K562 (cell line): ENCODE measurements around the gene CPN2. TPM values are rescaled to one million over a fixed set of nuclear protein-coding genes. Genes with fewer than 3 reads are reported as not detected.
A peak's percentile ranks its signal among the peaks of the same experiment; 100 is the strongest.

Source experiments
- CEBPB ChIP-seq: fragments of 450-650 bp; IDR thresholded peaks from 2 replicates; pipeline ENCODE4 v1.6.1; 2016; ENCODE audit warnings: missing genetic modification characterization, missing compliant biosample characterization
- CHAMP1 ChIP-seq: fragments of 450-650 bp; IDR thresholded peaks from 2 replicates; pipeline ENCODE4 v1.6.1; 2016; ENCODE audit warnings: mild to moderate bottlenecking
- CREM ChIP-seq: IDR thresholded peaks from 2 replicates; pipeline ENCODE4 v1.6.1; 2014; ENCODE audit warnings: antibody characterized with exemption, low read depth
- ETV1 ChIP-seq: fragments of 450-650 bp; conservative IDR thresholded peaks from 2 replicates; pipeline ENCODE4 v1.6.1; 2016; ENCODE audit warnings: missing genetic modification characterization, control low read depth, low read depth, missing compliant biosample characterization
- FOXA3 ChIP-seq, 2 experiments: fragments of 450-650 bp in 1 of 2; sonication (generic) in 1 of 2; formaldehyde crosslinking; IDR thresholded peaks in 1 of 2; conservative IDR thresholded peaks in 1 of 2; 2 replicates each; pipeline versions ENCODE4 v1.4.0 to v1.8.0; 2020 to 2022; ENCODE audit warnings: mild to moderate bottlenecking in 2 of 2, missing genetic modification reagents in 1 of 2
- NR4A1 ChIP-seq, 2 experiments: fragments of 250-450 bp in 1 of 2; fragments of 450-650 bp in 1 of 2; sonication (Bioruptor Pico) in 1 of 2; IDR thresholded peaks; 2 replicates each; pipeline versions ENCODE4 v1.4.0 to v1.6.1; 2016 to 2020; ENCODE audit warnings: mild to moderate bottlenecking in 2 of 2, missing compliant biosample characterization in 1 of 2, missing genetic modification characterization in 1 of 2, moderate library complexity in 1 of 2
- RCOR1 ChIP-seq, 2 experiments: IDR thresholded peaks; 2 replicates each; pipeline ENCODE4 v1.6.1; 2012; ENCODE audit warnings: low read depth in 2 of 2, low read length in 2 of 2, borderline replicate concordance in 1 of 2, improper control_type of control experiment in 1 of 2
- RNF2 ChIP-seq: sonication (generic); IDR thresholded peaks from 2 replicates; pipeline ENCODE4 v1.6.1; 2016
- SRF ChIP-seq, 2 experiments: fragments of 250-450, 450-650 bp in 1 of 2; sonication (Bioruptor Pico) in 1 of 2; sonication (generic) in 1 of 2; formaldehyde crosslinking; IDR thresholded peaks; 2 replicates each; pipeline versions ENCODE4 v1.5.0 to v1.5.1; 2020 to 2022; ENCODE audit warnings: mild to moderate bottlenecking in 1 of 2, missing genetic modification reagents in 1 of 2
- STAT5A ChIP-seq: IDR thresholded peaks from 2 replicates; pipeline ENCODE4 v1.6.1; 2012; ENCODE audit warnings: low read length, inconsistent platforms, borderline replicate concordance
- ZBTB17 ChIP-seq: fragments of 450-650 bp; formaldehyde crosslinking; IDR thresholded peaks from 2 replicates; pipeline ENCODE4 v1.4.0; 2020; ENCODE audit warnings: mild to moderate bottlenecking
- ZNF282 ChIP-seq: sonication (generic); formaldehyde crosslinking; IDR thresholded peaks from 2 replicates; pipeline ENCODE4 v1.8.1; 2023; ENCODE audit warnings: missing genetic modification reagents
- ZNF384 ChIP-seq: IDR thresholded peaks from 2 replicates; pipeline ENCODE4 v1.6.1; 2012; ENCODE audit warnings: low read depth, low read length, improper control_type of control experiment
- ZNF780A ChIP-seq: fragments of 250-450 bp; sonication (Bioruptor Pico); IDR thresholded peaks from 2 replicates; pipeline ENCODE4 v1.5.0; 2021; ENCODE audit warnings: mild to moderate bottlenecking
- polyA plus RNA-seq, 8 experiments: library from polyadenylated mRNA; depleted of rRNA in 4 of 8; stranded (reverse) in 5 of 8; unstranded in 3 of 8; fragments of >200 nt; fragmentation: Nextera tagmentation in 2 of 8; fragmentation: Illumina TruSeq in 1 of 8; extraction: Ambion mirVana in 2 of 8; extraction: Trizol in 1 of 8; gene quantifications; 2 replicates each; pipeline versions ENCODE4 v1.2.1 to v1.2.3, GENCODE V29; 2011 to 2014; ENCODE audit warnings: inconsistent platforms in 1 of 8, missing spikeins in 1 of 8
- total RNA-seq, 7 experiments: library from RNA; depleted of rRNA in 6 of 7; stranded (reverse); fragments of >200 nt in 6 of 7; fragmentation: Illumina TruSeq in 2 of 7; extraction: Trizol in 2 of 7; gene quantifications; 2 replicates each; pipeline versions ENCODE4 v1.2.1 to v1.2.3, GENCODE V29; 2011 to 2021; ENCODE audit warnings: low replicate concordance in 1 of 7
- TF ChIP-seq, protein P1 (sequence below): conservative IDR thresholded peaks from 2 replicates; pipeline ENCODE4 v1.6.1; 2011; ENCODE audit warnings: low read depth, mild to moderate bottlenecking, low read length; ENCODE audit not compliant: control insufficient read depth
- TF ChIP-seq, protein P2 (sequence below): IDR thresholded peaks from 2 replicates; pipeline ENCODE4 v1.6.1; 2011; ENCODE audit not compliant: insufficient read length; ENCODE audit errors: extremely low read depth
- TF ChIP-seq, protein P3 (sequence below): sonication (generic); formaldehyde crosslinking; IDR thresholded peaks from 2 replicates; pipeline ENCODE4 v1.8.0; 2023; ENCODE audit warnings: mild to moderate bottlenecking, missing genetic modification reagents

Gene CPN2
- total and polyA plus RNA-seq, 9 of the 15 experiments (the other 6 are each of a cell fraction or from before 2014, with no cell fraction given), result not detected

GRCh38 chr3:194315088-194315964, 35.8 kb downstream of the CPN2 start (continued):
- TF ChIP-seq ETV1 (tag), result peak; percentile 33
- TF ChIP-seq STAT5A, result no peak
- TF ChIP-seq CEBPB, result peak; percentile 90
- 0 out of 4 replicates have a peak, but pooled peaks of 1 of the 2 experiments have one; percentile 18 for TF ChIP-seq SRF (CRISPR knock-in tag; IDR thresholded peaks at IDR 0.05)
- peak; percentile 50; the same call in 1 of the 2 replicates for TF ChIP-seq ZBTB17 (CRISPR knock-in tag)
- TF ChIP-seq ZNF780A (CRISPR knock-in tag), result no peak; the same call in 1 of the 2 replicates
- TF ChIP-seq CHAMP1, result no peak
- no peak for TF ChIP-seq FOXA3 (CRISPR knock-in tag; conservative IDR thresholded peaks at IDR 0.05 in 1 of 2, IDR thresholded peaks at IDR 0.05 in 1 of 2)
- TF ChIP-seq ZNF282 (CRISPR knock-in tag), result no peak
- 0 out of 2 replicates have a peak, but pooled peaks have one; percentile 21 for TF ChIP-seq RNF2
- TF ChIP-seq NR4A1 (CRISPR knock-in tag; IDR thresholded peaks at IDR 0.05), result no peak
- peak; percentile 75; the same call in 1 of the 2 replicates for TF ChIP-seq NR4A1 (tag; IDR thresholded peaks at IDR 0.05)
- TF ChIP-seq, protein P1, sequence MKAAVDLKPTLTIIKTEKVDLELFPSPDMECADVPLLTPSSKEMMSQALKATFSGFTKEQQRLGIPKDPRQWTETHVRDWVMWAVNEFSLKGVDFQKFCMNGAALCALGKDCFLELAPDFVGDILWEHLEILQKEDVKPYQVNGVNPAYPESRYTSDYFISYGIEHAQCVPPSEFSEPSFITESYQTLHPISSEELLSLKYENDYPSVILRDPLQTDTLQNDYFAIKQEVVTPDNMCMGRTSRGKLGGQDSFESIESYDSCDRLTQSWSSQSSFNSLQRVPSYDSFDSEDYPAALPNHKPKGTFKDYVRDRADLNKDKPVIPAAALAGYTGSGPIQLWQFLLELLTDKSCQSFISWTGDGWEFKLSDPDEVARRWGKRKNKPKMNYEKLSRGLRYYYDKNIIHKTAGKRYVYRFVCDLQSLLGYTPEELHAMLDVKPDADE, result 0 out of 2 replicates have a peak, but pooled peaks have one; percentile 46
- peak; percentile 71 for TF ChIP-seq CREM
- TF ChIP-seq, protein P2, sequence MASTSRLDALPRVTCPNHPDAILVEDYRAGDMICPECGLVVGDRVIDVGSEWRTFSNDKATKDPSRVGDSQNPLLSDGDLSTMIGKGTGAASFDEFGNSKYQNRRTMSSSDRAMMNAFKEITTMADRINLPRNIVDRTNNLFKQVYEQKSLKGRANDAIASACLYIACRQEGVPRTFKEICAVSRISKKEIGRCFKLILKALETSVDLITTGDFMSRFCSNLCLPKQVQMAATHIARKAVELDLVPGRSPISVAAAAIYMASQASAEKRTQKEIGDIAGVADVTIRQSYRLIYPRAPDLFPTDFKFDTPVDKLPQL, result no peak
- TF ChIP-seq, protein P3, sequence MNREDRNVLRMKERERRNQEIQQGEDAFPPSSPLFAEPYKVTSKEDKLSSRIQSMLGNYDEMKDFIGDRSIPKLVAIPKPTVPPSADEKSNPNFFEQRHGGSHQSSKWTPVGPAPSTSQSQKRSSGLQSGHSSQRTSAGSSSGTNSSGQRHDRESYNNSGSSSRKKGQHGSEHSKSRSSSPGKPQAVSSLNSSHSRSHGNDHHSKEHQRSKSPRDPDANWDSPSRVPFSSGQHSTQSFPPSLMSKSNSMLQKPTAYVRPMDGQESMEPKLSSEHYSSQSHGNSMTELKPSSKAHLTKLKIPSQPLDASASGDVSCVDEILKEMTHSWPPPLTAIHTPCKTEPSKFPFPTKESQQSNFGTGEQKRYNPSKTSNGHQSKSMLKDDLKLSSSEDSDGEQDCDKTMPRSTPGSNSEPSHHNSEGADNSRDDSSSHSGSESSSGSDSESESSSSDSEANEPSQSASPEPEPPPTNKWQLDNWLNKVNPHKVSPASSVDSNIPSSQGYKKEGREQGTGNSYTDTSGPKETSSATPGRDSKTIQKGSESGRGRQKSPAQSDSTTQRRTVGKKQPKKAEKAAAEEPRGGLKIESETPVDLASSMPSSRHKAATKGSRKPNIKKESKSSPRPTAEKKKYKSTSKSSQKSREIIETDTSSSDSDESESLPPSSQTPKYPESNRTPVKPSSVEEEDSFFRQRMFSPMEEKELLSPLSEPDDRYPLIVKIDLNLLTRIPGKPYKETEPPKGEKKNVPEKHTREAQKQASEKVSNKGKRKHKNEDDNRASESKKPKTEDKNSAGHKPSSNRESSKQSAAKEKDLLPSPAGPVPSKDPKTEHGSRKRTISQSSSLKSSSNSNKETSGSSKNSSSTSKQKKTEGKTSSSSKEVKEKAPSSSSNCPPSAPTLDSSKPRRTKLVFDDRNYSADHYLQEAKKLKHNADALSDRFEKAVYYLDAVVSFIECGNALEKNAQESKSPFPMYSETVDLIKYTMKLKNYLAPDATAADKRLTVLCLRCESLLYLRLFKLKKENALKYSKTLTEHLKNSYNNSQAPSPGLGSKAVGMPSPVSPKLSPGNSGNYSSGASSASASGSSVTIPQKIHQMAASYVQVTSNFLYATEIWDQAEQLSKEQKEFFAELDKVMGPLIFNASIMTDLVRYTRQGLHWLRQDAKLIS, result 0 out of 2 replicates have a peak, but pooled peaks have one; percentile 82
- 0 out of 4 replicates have a peak, but pooled peaks of 1 of the 2 experiments have one; percentile 18 for TF ChIP-seq RCOR1 (IDR thresholded peaks at IDR 0.05; ENCODE audit: borderline replicate concordance in 1 of 2, low read depth in 2 of 2, low read length in 2 of 2)
- 0 out of 2 replicates have a peak, but pooled peaks have one; percentile 11 for TF ChIP-seq ZNF384
